PC-9 (cell line): Measurements from ENCODE around the gene FLRT3.

ENCODE experiments used
- EZH2 ChIP-seq: fragments of 200-600 bp; sonication (generic); IDR thresholded peaks from 2 replicates; pipeline ENCODE4 v1.8.0; 2017; ENCODE audit warnings: antibody characterized with exemption, low read depth
- TF ChIP-seq, protein P1 (sequence below): fragments of 200-600 bp; sonication (generic); conservative IDR thresholded peaks from 2 replicates; pipeline ENCODE4 v1.6.1; 2017; ENCODE audit warnings: mixed run types, antibody characterized with exemption, mild to moderate bottlenecking, moderate library complexity

DNA sequence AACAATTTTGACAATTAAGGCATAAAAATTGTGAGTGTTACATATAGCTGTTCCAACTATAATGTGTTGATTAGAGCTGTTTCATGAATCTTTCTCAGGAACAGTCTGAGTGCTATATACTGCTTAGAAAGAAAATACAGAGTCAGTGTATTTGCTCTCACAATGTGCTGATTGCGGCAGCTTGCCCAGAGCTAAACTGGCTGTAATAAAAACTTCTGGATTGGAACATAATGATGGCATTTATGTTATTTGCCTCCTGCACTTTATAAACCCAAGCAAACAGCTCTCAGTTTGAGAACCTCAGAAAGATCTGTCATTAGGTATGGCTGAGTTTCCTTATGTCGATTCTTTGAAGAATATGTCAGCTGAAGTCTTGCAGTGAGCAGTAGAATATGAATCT lies 29.5 kb downstream of the FLRT3 start:
- TF ChIP-seq, protein P1, sequence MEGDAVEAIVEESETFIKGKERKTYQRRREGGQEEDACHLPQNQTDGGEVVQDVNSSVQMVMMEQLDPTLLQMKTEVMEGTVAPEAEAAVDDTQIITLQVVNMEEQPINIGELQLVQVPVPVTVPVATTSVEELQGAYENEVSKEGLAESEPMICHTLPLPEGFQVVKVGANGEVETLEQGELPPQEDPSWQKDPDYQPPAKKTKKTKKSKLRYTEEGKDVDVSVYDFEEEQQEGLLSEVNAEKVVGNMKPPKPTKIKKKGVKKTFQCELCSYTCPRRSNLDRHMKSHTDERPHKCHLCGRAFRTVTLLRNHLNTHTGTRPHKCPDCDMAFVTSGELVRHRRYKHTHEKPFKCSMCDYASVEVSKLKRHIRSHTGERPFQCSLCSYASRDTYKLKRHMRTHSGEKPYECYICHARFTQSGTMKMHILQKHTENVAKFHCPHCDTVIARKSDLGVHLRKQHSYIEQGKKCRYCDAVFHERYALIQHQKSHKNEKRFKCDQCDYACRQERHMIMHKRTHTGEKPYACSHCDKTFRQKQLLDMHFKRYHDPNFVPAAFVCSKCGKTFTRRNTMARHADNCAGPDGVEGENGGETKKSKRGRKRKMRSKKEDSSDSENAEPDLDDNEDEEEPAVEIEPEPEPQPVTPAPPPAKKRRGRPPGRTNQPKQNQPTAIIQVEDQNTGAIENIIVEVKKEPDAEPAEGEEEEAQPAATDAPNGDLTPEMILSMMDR = no peak
- no peak for TF ChIP-seq EZH2
